ENCODE data around the gene RNASEH2B. TPM values are rescaled to one million over a fixed set of nuclear protein-coding genes. Genes with fewer than 3 reads are reported as not detected.

Gene RNASEH2B
- total and polyA plus RNA-seq, 2 experiments from 2014 or later: 22.3 to 30.9 TPM

GRCh38 chr13:50911937-50912795, 2.6 kb downstream of the RNASEH2B start:
- Histone ChIP-seq H3K9me2 (replicated peaks; ENCODE audit: insufficient read depth) (no peaks in the 10 kb centered on the region), H2AFZ (no peak overlapping the region), H3K27me3 (no peaks in the 10 kb centered on the region), H3K79me2 (peaks cover 57% of the 10 kb centered on the region), H3K4me3 (no peak overlapping the region), H3K27ac (no peak overlapping the region), H3K4me1 (ENCODE audit: insufficient read depth) (peaks cover 23% of the 10 kb centered on the region), H3K9me3 (ENCODE audit: low read depth) (no peaks in the 10 kb centered on the region), H3K36me3 (replicated peaks; ENCODE audit: insufficient read depth, low read depth) (no peaks in the 10 kb centered on the region), H4K20me1 (ENCODE audit: insufficient read depth, poor library complexity, severe bottlenecking) (no peaks in the 10 kb centered on the region), H3K4me2 (peak overlapping the region; percentile 99)
- DNase-seq (ENCODE audit: low spot score): peak; percentile 90
- TF ChIP-seq EZH2phosphoT487 (IDR thresholded peaks at IDR 0.05; ENCODE audit: low read depth, severe bottlenecking, unreplicated experiment) (no peak), EZH2 (IDR thresholded peaks at IDR 0.05; ENCODE audit: borderline replicate concordance) (no peak)
- TF ChIP-seq, protein P1, sequence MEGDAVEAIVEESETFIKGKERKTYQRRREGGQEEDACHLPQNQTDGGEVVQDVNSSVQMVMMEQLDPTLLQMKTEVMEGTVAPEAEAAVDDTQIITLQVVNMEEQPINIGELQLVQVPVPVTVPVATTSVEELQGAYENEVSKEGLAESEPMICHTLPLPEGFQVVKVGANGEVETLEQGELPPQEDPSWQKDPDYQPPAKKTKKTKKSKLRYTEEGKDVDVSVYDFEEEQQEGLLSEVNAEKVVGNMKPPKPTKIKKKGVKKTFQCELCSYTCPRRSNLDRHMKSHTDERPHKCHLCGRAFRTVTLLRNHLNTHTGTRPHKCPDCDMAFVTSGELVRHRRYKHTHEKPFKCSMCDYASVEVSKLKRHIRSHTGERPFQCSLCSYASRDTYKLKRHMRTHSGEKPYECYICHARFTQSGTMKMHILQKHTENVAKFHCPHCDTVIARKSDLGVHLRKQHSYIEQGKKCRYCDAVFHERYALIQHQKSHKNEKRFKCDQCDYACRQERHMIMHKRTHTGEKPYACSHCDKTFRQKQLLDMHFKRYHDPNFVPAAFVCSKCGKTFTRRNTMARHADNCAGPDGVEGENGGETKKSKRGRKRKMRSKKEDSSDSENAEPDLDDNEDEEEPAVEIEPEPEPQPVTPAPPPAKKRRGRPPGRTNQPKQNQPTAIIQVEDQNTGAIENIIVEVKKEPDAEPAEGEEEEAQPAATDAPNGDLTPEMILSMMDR (IDR thresholded peaks at IDR 0.05; ENCODE audit: poor library complexity): peak; percentile 84
- 52% methylated on average over 9 of the region's 9 CpGs for WGBS (ENCODE audit: low lambda C conversion rate, missing lambda C conversion rate)

DNA sequence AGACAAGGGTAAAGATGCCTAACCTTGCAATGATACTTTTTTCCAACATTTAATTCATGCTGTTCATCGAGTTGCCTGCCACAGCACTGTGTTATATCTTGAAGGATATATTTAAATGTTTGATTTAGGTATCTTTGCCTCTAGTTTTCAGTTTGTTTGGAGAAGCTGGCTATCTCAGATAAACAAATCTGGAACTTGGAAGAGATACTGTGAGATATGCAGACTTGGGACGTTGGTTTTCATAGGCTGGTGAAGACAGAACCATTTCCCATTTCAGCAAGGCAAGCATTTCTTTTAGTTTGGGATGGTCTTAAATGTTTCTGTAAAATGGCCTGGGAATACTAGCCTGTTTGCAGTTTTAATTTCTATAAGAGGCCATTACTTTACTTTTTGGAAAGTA, 3.3 kb downstream of the RNASEH2B start:
- DNase-seq (ENCODE audit: low spot score): no peak
- 18% methylated on average over 2 of the region's 2 CpGs for WGBS (ENCODE audit: low lambda C conversion rate, missing lambda C conversion rate)

GRCh38 chr13:50914176-50914700, 4.6 kb downstream of the RNASEH2B start:
- H4K20me1 ChIP-seq (ENCODE audit: insufficient read depth, poor library complexity, severe bottlenecking): no peaks in the 10 kb centered on the region
- no peak for DNase-seq (ENCODE audit: low spot score)
- H3K9me2 ChIP-seq (replicated peaks; ENCODE audit: insufficient read depth): no peaks in the 10 kb centered on the region
- peak overlapping the region; percentile 24 for H3K4me2 ChIP-seq
- no peaks in the 10 kb centered on the region for H3K9me3 ChIP-seq (ENCODE audit: low read depth)
- no peak overlapping the region for H2AFZ ChIP-seq
- H3K4me1 ChIP-seq (ENCODE audit: insufficient read depth): peaks cover 23% of the 10 kb centered on the region
- no peak overlapping the region for H3K4me3 ChIP-seq
- no peaks in the 10 kb centered on the region for H3K36me3 ChIP-seq (replicated peaks; ENCODE audit: insufficient read depth, low read depth)
- H3K79me2 ChIP-seq: peaks cover 76% of the 10 kb centered on the region
- WGBS (ENCODE audit: low lambda C conversion rate, missing lambda C conversion rate): 84% methylated on average over 9 of the region's 9 CpGs
- TF ChIP-seq, protein P1 (IDR thresholded peaks at IDR 0.05; ENCODE audit: poor library complexity): no peak
- no peak for TF ChIP-seq EZH2phosphoT487 (IDR thresholded peaks at IDR 0.05; ENCODE audit: low read depth, severe bottlenecking, unreplicated experiment)
- no peaks in the 10 kb centered on the region for H3K27me3 ChIP-seq
- H3K27ac ChIP-seq: no peak overlapping the region

More for the DNA sequence above, 3.3 kb downstream of the RNASEH2B start:
- Histone ChIP-seq H3K9me2 (replicated peaks; ENCODE audit: insufficient read depth) (no peaks in the 10 kb centered on the region), H3K27ac (no peak overlapping the region), H3K4me2 (peak overlapping the region; percentile 50), H3K79me2 (peaks cover 64% of the 10 kb centered on the region), H3K27me3 (no peaks in the 10 kb centered on the region), H2AFZ (no peak overlapping the region), H3K4me1 (ENCODE audit: insufficient read depth) (peaks cover 23% of the 10 kb centered on the region), H3K4me3 (no peak overlapping the region), H3K36me3 (replicated peaks; ENCODE audit: insufficient read depth, low read depth) (no peaks in the 10 kb centered on the region), H3K9me3 (ENCODE audit: low read depth) (no peaks in the 10 kb centered on the region), H4K20me1 (ENCODE audit: insufficient read depth, poor library complexity, severe bottlenecking) (no peaks in the 10 kb centered on the region)
- TF ChIP-seq EZH2phosphoT487 (IDR thresholded peaks at IDR 0.05; ENCODE audit: low read depth, severe bottlenecking, unreplicated experiment): no peak
- TF ChIP-seq, protein P1 (IDR thresholded peaks at IDR 0.05; ENCODE audit: poor library complexity): no peak
- no peak for TF ChIP-seq EZH2 (IDR thresholded peaks at IDR 0.05; ENCODE audit: borderline replicate concordance)
